G401.6 (cell line): ENCODE results near the gene SMYD3.
"Not testable (repeated sequence)": the region's sequence is repeated elsewhere in the genome, so short reads cannot be mapped to it uniquely, and the experiment has no call there.

ENCODE experiments used
- FAIRE-seq: peaks from 2 replicates; lab custom pipeline; 2012; peaks lifted over from hg19 to GRCh38; lab: Jason Lieb, UNC

SMYD3 gene

GRCh38 chr1:246416261-246416660, 90.8 kb downstream of the SMYD3 start:
- FAIRE-seq: no peak

GRCh38 chr1:246415028-246415427, 92.1 kb downstream of the SMYD3 start:
- FAIRE-seq: no peak

DNA sequence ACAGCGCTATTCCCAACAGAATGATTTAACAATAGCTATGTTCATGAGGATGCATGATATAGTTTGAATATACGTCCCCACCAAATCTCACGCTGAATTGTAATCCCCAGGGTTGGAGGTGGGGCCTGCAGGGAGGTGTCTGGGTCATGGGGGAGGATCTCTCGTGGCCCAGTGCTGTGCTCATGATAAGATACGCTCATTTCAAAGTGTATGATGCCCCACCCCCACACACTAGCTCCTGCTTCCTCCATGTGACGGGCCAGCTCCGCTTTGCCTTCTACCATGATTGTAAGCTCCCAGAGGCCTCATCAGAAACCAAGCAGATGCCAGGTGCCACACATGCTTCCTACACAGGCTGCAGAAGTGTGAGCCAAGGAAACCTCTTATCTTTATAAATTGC, 93.6 kb downstream of the SMYD3 start:
- no peak for FAIRE-seq

DNA sequence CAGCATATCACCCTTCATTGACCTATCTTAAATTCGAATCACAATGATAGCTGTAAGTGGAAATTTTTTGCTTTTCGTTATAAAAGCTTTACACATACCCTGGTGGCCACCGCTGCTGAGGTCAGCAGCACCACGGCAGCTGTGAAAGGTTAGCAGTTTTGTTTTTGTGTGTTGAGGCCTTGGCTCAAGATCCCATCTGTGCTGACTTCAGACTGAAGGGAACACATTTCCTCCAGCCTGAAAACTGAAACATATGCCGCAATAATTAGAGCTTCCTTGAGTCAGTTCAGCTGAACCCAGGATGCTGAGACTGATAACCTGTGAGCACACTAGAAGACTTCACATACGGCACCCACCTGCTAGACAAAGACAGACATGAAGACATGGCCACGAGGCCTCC, 103.0 kb downstream of the SMYD3 start:
- FAIRE-seq: no peak

DNA sequence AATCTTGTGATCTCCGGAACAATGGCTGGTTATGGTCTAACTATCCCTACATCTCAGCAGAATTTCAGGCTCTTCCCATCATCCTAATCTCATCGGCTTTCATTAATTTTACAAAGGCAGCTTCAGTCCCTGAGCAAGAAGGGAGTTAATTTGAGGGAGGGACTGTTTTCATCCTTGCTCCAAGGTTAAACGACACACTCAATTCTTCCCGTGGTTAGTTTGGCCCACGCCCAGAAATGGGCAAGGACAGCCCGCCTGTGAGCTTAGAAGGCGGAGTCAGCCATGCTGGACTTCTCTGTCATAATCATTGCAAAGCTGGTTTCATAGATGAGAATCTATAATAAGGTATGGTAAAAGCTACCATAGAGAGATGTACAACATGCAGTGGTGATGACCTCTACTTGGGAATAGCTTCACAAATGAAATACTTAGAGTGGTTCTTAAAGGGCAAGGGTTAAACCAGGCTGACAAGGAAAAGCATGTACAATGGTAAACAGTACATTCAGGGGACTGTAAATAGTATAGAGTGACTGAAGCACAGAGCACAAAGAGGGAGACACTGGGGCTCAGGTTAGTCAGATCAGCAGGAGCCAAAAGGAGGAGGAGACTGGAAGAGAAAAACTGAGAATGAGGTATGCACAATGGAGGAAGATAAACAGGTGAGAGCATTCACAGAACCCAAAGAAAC, 108.8 kb downstream of the SMYD3 start:
- FAIRE-seq: no peak

DNA sequence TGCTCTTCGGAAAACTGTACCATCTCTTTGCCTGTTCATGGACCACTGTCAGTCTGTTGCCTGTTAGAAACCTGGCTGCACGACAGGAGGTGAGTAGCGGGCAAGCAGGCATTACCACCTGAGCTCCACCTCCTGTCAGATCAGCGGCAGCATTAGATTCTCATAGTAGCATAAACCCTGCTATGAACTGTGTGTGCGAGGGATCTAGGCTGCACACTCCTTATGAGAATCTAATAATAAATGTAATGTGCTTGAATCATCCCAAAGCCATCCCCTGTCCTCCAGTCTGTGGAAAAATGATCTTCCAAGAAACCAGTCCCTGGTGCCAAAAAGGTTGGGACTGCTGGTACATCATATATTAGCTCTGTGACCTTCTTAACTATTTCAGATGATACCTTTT, 110.0 kb downstream of the SMYD3 start:
- FAIRE-seq: no peak

- no peak for FAIRE-seq
Observed at GRCh38 chr1:246396322-246396721, 110.8 kb downstream of the SMYD3 start.

- no peak for FAIRE-seq
Observed at GRCh38 chr1:246394121-246394520, 113.0 kb downstream of the SMYD3 start.

GRCh38 chr1:246390855-246391254, 116.2 kb downstream of the SMYD3 start:
- no peak for FAIRE-seq

DNA sequence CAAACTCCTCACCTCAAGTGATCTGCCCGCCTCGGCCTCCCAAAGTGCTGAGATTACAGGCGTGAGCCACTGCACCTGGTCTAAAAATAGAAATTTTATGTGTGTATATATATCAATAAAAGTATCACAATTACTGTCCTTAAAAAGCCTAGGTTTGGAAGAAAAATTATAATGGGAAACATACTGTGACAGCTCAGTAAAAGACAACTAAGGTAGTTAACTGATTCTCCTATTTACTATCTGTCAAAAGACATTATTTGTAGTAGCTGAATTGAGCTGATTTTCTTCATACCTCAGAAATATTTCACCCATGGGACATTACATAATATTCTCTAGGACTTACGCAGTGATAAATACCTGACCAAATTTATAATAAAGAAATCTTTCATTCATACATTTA, 122.5 kb downstream of the SMYD3 start:
- FAIRE-seq: no peak

DNA sequence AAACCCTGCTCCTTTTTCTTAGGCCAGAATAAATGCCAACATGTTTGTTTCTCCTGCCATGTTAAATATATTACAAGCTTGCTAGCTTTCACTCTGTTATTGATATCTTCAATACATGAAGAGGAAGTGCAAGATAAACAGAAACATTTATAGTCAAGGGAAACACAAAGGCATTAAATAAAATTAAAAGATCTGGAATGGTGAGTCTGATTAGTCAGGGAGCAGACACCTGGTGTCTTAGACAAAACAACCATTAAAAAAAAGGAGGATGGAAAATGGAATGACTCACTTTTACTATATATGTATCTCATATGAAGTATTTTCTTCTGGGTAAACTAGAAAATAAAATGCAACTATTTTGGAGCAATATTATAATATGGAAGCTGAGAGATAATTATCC, 123.3 kb downstream of the SMYD3 start:
- no peak for FAIRE-seq

- no peak for FAIRE-seq
Observed at GRCh38 chr1:246383239-246383589, 123.9 kb downstream of the SMYD3 start.

GRCh38 chr1:246382589-246383238, 124.4 kb downstream of the SMYD3 start:
- FAIRE-seq: no peak

- FAIRE-seq: no peak
Observed at GRCh38 chr1:246381452-246381851, 125.6 kb downstream of the SMYD3 start.

DNA sequence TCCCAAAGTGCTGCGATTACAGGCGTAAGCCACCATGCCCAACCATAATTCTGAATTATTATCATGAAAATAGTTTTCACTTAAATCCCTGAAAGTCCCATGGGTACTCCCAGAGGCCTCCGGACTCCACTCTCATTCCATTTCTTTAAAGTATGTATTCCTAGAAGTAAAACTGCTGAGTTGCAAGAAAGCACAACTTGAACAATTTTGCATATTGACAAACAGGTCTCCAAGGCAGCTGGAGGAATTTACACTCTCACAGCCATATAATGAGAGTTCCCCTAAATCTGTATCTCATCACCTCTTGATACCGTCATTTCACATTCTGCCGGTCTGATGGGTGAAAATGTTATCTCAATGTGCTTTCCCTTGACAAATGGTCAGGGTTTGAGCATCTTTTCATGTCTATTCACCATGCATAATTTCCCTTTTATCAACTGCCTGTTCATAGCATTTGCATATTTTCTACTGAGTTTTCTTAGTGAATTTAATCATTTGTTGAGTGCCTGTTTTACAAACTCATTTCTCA, 129.4 kb downstream of the SMYD3 start:
- no peak for FAIRE-seq

- FAIRE-seq: no peak
Observed at GRCh38 chr1:246373828-246374569, 133.1 kb downstream of the SMYD3 start.

DNA sequence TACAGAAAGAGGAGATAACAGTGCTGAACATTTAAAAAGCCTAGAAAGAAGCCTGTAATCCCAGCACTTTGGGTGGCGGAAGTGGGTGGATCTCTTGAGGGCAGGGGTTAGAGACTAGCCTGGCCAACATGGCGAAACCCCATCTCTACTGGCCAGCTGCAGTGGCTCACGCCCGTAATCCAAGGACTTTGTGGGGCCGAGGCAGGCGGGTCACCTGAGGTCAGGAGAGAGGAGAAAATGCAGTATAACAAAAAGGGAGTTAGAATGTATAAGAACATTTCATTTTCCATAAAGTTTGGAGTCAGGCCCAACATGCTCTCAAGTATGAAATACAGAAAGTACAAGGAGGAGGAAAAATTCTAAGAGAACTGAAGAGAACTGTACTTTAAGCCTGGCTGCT, 134.5 kb downstream of the SMYD3 start:
- FAIRE-seq: no peak

GRCh38 chr1:246367041-246367440, 140.0 kb downstream of the SMYD3 start:
- no peak for FAIRE-seq

- FAIRE-seq: no peak
Observed at GRCh38 chr1:246365708-246366107, 141.4 kb downstream of the SMYD3 start.

- FAIRE-seq: no peak
Observed at GRCh38 chr1:246364415-246364941, 142.6 kb downstream of the SMYD3 start.

DNA sequence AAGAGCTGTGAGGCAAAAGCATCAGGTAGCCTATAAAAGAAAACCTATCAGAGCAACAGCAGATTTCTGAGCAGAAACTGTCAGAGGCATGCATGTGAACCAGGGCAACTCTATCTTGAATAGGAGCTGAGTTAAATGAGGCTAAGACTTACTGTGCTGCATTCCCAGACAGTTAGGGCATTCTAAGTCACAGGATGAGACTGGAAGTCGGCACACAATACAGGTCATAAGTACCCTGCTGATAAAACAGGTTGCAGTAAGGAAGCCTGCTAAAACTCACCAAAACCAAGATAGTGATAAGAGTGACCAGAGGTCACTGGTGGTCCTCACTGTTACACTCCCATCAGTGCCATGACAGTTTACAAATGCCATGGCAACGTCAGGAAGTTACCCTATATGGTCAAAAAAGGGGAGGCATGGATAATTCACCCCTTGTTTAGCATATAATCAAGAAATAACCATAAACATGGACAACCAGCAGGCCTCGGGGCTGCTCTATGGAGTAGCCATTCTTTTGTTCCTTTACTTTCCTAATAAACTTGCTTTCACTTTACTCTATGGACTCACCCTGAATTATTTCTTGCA, 150.0 kb downstream of the SMYD3 start:
- not testable (repeated sequence) for FAIRE-seq

DNA sequence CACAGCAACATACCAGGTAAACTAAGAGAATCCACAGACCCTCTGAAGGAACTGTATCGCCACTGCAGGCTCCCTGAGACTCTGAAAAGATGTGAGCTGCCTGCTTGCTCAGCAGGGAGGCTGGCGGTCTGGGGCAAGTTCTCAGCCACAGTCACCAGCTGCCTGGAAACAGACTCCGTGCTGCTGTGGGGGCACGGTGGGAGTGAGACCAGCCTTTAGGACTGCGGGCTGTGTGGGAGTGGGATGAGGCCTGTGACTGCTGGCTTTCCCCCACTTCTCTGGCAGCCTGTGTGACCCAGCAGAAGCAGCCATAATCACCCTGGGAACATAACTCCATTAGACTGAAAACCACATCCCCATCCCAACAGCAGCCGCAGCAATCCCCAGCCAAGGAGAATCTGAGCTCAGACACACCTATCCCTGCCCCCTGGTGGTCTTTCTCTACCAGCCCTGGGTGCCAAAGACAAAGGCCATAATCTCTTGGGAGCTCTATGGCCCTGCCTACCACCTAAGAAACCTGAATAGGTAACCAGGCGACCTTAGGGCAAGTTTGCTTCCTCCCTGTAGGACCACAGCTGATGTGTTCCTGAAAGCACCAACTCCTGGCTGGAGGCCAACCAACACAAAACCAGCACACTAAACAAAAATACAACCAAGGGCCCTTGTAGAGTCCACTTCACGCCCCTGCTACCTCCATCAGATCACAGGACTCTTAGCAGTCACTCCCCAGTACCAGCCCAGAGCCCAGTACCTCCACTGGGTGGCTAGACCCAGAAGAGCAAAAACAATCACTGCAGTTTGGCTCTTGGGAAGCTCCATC, 151.5 kb downstream of the SMYD3 start:
- FAIRE-seq: no peak
